ENCODE measurements around the gene BORCS5.
"Not testable (repeated sequence)": the region's sequence is repeated elsewhere in the genome, so short reads cannot be mapped to it uniquely, and the experiment has no call there.

The BORCS5 gene

GRCh38 chr12:12456637-12457036 is 99.8 kb downstream of the BORCS5 start:
- no peak for DNase-seq
- TF ChIP-seq POLR2A (IDR thresholded peaks at IDR 0.05; ENCODE audit: low read length) (no peak), GATA1 (IDR thresholded peaks at IDR 0.05; ENCODE audit: low read depth, low read length) (no peak)

DNA sequence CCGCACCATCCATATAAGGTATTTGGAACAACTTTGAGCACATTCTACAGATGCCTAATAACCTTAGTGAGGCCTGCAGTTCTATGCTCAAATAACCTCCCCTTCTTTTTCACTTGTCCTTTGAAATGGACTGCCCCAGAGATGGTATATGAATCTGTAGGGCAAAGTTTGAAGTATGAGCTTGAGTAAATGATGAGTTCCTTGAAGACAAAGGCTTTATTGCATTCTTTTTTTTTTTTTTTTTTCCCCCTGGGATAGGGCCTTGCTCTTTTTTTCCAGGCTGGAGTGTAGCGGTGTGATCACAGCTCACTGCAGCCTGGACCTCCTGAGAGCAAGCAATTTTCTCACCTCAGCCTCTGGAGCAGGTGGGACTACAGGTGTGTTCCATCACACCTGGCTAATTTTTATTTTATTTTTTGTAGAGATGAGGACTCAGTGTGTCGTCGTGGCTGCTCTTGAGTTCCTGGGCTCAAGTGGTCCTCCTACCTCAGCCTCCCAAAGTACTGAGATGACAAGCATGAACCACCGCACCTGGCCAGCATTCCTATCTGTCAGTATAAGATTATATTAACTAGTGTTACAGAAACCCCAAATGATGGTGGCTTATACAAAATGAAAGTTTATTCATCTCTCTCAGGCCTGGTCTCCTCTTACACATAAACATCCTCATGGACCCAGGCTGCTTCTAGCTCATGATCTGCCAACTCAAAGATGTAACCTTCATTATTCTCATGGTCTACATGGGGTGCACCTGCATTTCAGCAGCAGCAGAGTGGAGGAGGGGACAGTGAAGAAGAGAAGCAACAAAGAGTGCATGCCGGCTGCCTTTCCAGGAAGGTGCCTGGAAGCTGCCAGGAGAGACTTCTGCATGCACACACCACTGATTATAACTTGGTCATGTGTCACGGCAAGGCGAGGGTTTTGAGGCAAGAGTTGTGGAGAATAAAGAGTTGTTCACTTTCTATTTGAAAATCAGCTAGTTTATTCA is 104.4 kb downstream of the BORCS5 start:
- DNase-seq = no peak
- no peak for TF ChIP-seq POLR2A (IDR thresholded peaks at IDR 0.05; ENCODE audit: low read length)
- TF ChIP-seq GATA1 (IDR thresholded peaks at IDR 0.05; ENCODE audit: low read depth, low read length) = no peak

DNA sequence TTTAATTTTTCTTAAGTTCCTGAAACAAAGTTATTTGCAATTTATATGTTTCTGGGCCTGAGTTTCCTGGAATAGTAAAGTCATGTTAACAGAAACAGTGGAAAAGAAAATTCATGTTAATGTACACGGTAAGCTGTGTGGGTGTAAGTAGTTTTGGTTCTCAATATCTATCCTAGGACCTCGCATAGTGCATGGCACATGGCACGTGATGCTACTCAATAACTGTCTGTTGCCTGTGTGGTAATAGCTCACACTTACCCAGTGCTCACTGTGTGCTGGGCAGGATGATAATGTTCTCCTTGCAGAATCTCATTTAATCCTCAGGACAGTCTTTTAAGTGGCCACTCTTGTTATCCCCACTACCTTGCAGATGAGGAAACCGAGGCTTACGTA is 105.0 kb downstream of the BORCS5 start:
- no peak for DNase-seq

DNA sequence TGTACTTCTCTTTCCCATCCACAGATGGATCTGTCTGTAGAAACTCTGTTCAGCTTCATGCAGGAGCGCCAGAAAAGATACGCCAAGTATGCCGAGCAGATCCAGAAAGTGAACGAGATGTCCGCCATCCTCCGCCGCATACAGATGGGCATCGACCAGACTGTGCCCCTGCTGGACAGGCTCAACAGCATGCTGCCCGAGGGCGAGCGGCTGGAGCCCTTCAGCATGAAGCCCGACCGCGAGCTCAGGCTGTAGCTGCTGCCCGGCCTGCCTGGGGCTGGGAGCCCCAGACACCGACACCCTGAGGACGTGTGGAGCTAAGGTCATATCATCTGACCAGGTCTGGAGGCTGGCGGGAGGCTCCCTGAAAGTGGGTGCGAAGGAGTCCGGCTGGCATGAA is 108.6 kb downstream of the BORCS5 start:
- DNase-seq = no peak
- TF ChIP-seq GATA1 (IDR thresholded peaks at IDR 0.05; ENCODE audit: low read depth, low read length) (no peak), POLR2A (IDR thresholded peaks at IDR 0.05; ENCODE audit: low read length) (no peak)

More for the DNA sequence above, 105.0 kb downstream of the BORCS5 start:
- TF ChIP-seq POLR2A (IDR thresholded peaks at IDR 0.05; ENCODE audit: low read length) (no peak), GATA1 (IDR thresholded peaks at IDR 0.05; ENCODE audit: low read depth, low read length) (no peak)

GRCh38 chr12:12466157-12466556 is 109.3 kb downstream of the BORCS5 start:
- TF ChIP-seq GATA1 (IDR thresholded peaks at IDR 0.05; ENCODE audit: low read depth, low read length) (no peak), POLR2A (IDR thresholded peaks at IDR 0.05; ENCODE audit: low read length) (no peak)
- DNase-seq = no peak

DNA sequence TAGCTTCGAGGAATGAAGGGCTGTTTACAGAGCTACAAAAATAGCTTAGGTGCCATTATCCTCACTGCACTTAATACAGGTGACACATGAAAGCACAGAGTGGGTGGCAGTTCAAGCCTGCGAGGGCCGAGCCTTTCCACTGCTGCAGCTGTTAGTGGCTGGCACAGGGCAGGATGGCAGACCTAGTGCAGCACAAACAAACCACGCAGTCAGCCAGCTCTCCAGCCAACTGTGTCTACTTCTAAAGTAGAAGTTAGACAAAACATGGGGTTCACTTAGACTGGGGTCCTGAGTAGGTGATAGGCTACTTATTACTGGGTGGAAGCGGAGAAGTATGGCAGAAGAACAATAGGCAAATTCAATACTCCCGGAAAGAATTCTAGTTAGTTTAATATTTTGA is 110.4 kb downstream of the BORCS5 start:
- TF ChIP-seq POLR2A (IDR thresholded peaks at IDR 0.05; ENCODE audit: low read length) (no peak), GATA1 (IDR thresholded peaks at IDR 0.05; ENCODE audit: low read depth, low read length) (no peak)
- DNase-seq = no peak

DNA sequence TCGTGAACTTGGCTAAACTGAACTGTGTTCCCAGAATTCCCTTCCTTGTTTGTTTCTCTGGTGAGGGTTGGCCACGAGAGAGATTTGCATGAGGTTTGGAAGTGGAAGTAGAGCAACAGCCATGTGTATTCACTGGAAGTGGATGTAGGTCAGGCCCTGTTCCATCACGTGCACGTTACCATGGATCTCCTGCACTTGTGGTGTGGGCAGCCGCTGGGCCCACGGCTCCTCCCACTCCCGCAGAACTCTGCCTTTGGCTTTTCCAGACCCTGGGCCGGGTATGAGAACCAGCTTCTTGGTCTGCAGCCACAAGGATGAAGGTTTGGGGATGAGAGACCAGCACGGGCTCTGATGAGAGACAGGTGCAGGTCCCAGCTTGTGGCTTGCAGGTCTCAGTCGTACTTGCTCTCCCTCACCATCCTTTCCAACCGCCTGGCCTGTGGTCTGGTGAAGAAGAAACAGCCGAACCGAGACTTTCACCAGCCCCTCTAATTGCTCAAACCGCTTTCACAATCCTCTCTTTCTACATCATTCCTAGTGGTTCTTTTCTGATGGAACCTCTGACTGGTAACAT is 110.9 kb downstream of the BORCS5 start:
- no peak for DNase-seq
- no peak for TF ChIP-seq POLR2A (IDR thresholded peaks at IDR 0.05; ENCODE audit: low read length)
- TF ChIP-seq GATA1 (IDR thresholded peaks at IDR 0.05; ENCODE audit: low read depth, low read length) = no peak

GRCh38 chr12:12468575-12468974 is 111.7 kb downstream of the BORCS5 start:
- no peak for DNase-seq
- TF ChIP-seq GATA1 (IDR thresholded peaks at IDR 0.05; ENCODE audit: low read depth, low read length) = no peak
- no peak for TF ChIP-seq POLR2A (IDR thresholded peaks at IDR 0.05; ENCODE audit: low read length)

- TF ChIP-seq POLR2A (IDR thresholded peaks at IDR 0.05; ENCODE audit: low read length) (no peak), GATA1 (IDR thresholded peaks at IDR 0.05; ENCODE audit: low read depth, low read length) (no peak)
- DNase-seq = no peak
Observed at GRCh38 chr12:12469386-12469785, 112.5 kb downstream of the BORCS5 start.

DNA sequence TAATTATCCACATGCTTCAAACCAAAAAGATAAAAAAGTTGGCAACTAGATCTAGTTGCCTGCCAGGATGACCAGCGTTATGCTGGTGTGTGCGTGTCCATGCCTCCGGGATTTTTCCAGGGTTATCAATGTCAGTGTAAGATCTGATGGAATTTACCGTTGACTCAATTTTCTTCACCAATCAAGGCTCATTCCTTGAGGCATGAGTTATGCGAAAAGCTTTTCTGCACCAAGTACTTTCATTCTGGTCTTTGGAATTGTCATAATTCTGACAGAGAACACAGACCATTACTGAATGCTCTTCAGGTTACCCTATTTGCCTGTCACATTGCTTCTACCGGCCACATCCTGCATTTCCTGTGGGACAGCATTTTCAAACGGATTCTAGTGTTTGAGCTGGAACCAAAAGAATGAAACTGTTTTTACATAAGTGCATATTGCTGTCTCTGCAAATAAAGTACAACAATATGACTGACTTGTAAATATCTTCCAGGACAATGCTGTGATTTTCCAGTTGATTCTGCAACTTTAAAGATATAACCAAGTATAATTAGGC is 114.0 kb downstream of the BORCS5 start:
- no peak for DNase-seq
- no peak for TF ChIP-seq GATA1 (IDR thresholded peaks at IDR 0.05; ENCODE audit: low read depth, low read length)
- TF ChIP-seq POLR2A (IDR thresholded peaks at IDR 0.05; ENCODE audit: low read length) = no peak

DNA sequence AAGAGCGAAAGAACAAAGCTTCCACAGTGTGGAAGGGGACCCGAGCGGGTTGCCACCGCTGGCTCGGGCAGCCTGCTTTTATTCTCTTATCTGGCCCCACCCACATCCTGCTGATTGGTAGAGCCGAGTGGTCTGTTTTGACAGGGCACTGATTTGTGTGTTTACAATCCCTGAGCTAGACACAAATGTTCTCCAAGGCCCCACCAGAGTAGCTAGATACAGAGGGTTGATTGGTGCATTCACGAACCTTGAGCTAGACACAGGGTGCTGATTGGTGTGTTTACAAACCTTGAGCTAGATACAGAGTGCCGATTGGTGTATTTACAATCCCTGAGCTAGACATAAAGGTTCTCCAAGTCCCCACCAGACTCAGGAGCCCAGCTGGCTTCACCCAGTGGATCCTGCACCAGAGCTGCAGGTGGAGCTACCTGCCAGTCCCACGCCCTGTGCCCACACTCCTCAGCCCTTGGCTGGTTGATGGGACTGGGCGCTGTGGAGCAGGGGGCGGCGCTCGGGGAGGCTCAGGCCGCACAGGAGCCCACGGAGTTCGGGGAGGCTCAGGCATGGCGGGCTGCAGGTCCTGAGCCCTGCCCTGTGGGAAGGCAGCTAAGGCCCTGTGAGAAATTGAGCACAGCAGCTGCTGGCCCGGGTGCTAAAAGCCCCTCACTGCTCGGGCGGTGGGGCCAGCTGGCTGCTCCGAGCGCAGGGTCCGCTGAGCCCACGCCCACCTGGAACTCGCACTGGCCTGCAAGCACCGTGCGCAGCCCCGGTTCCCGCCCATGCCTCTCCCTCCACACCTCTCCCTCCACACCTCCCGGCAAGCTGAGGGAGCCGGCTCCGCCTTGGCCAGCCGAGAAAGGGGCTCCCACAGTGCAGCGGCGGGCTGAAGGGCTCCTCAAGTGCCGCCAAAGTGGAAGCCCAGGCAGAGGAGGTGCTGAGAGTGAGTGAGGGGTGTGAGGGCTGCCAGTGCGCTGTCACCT is 115.4 kb downstream of the BORCS5 start:
- DNase-seq = not testable (repeated sequence)

- DNase-seq = no peak
- no peak for TF ChIP-seq GATA1 (IDR thresholded peaks at IDR 0.05; ENCODE audit: low read depth, low read length)
- no peak for TF ChIP-seq POLR2A (IDR thresholded peaks at IDR 0.05; ENCODE audit: low read length)
Observed at GRCh38 chr12:12473223-12473622, 116.3 kb downstream of the BORCS5 start.

DNA sequence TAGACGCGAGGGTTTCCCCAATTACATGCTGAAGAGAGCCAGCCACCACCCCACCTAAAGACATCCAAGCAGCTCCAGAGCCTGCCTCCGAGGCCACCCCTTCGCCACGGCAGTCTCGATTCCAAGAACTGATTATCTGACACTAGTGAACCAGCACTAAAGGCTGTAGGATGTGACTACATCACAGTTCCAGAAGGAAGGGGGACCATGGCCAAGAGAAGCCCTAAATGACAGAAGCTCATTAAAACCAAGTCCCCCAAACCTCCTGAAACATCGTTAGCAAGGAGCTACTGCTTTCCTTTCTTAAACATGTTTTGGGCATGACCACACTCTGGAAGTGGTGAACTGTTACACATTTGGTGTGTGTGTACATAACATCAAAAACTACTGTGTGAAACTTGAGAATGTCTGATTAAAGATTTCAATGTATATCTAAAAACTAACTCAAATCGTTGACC is 117.6 kb downstream of the BORCS5 start:
- TF ChIP-seq POLR2A (IDR thresholded peaks at IDR 0.05; ENCODE audit: low read length) (no peak), GATA1 (IDR thresholded peaks at IDR 0.05; ENCODE audit: low read depth, low read length) (no peak)
- no peak for DNase-seq
